Testis (tissue), 3 donors: ENCODE data around the gene MBD3L4. TPM values are rescaled to one million over a fixed set of nuclear protein-coding genes. Genes with fewer than 3 reads are reported as not detected.
A peak's percentile ranks its signal among the peaks of the same experiment; 100 is the strongest.

ENCODE experiments used
- DNase-seq: peaks from one replicate; pipeline ENCODE4 v3.0.0-alpha.2; 2019
- H3K27ac ChIP-seq, 2 donors: fragments of 200-600 bp; sonication (generic); one replicate each; pipeline ENCODE4 v1.5.1; 2019
- H3K27me3 ChIP-seq: fragments of 200-600 bp; sonication (generic); one replicate; pipeline ENCODE4 v1.5.1; 2019
- H3K36me3 ChIP-seq: fragments of 200-600 bp; sonication (generic); one replicate; pipeline ENCODE4 v1.5.1; 2017; ENCODE audit warnings: low read depth; ENCODE audit errors: missing control alignments
- H3K4me1 ChIP-seq: fragments of 200-600 bp; sonication (generic); one replicate; pipeline ENCODE4 v1.5.1; 2019
- H3K4me3 ChIP-seq, 2 donors: fragments of 200-600 bp; sonication (generic); one replicate each; pipeline ENCODE4 v1.5.1; 2017 to 2019
- H3K9me3 ChIP-seq: fragments of 200-600 bp; sonication (generic); one replicate; pipeline ENCODE4 v1.5.1; 2017
- POLR2A ChIP-seq: fragments of 450-650 bp; IDR thresholded peaks from one replicate; pipeline ENCODE4 v1.6.1; 2017; ENCODE audit warnings: antibody characterized with exemption, mild to moderate bottlenecking, moderate library complexity
- WGBS, 2 donors: methylation state at CpG; one replicate each; pipeline ENCODE4 v1.1.5; 2018; 5-methylcytosine and 5-hydroxymethylcytosine counted together
- intact Hi-C: fragments of 100-400 bp; cut with DNase I; formaldehyde crosslinking; loops from one replicate; pipeline ENCODE4 v1.15.1; 2023; ENCODE audit warnings: low total_unique reads
- polyA plus RNA-seq: library from polyadenylated mRNA; stranded (reverse); fragments of 350-450 nt; fragmentation: Illumina TruSeq; extraction: RNeasy Lipid Tissue Mini Kit (QIAGEN cat#74804); gene quantifications from one replicate; pipeline ENCODE4 v1.2.3, GENCODE V29; 2014; ENCODE audit warnings: low read depth, low replicate concordance; ENCODE audit not compliant: insufficient read depth
- total RNA-seq, 2 donors: library from RNA; depleted of rRNA; stranded (reverse); fragments of >200 nt; gene quantifications; one replicate each; pipeline ENCODE4 v1.2.3, GENCODE V29; 2016
- TF ChIP-seq, protein P1 (sequence below), 3 experiments: fragments of 450-650 bp in 2 of 3; fragments of 200-600 bp in 1 of 3; sonication (generic) in 1 of 3; IDR thresholded peaks; one replicate each; pipeline ENCODE4 v1.5.1; 2016 to 2019; ENCODE audit warnings: antibody characterized with exemption in 3 of 3, mild to moderate bottlenecking in 2 of 3, moderate library complexity in 1 of 3

The MBD3L4 gene
- total and polyA plus RNA-seq, 3 donors from 2014 or later = not detected

- intact Hi-C loops = no loop called here
- no peak overlapping the region for H3K4me3 ChIP-seq
- H3K27ac ChIP-seq = no peak overlapping the region
- no peaks in the 10 kb centered on the region for H3K9me3 ChIP-seq
- TF ChIP-seq, protein P1, sequence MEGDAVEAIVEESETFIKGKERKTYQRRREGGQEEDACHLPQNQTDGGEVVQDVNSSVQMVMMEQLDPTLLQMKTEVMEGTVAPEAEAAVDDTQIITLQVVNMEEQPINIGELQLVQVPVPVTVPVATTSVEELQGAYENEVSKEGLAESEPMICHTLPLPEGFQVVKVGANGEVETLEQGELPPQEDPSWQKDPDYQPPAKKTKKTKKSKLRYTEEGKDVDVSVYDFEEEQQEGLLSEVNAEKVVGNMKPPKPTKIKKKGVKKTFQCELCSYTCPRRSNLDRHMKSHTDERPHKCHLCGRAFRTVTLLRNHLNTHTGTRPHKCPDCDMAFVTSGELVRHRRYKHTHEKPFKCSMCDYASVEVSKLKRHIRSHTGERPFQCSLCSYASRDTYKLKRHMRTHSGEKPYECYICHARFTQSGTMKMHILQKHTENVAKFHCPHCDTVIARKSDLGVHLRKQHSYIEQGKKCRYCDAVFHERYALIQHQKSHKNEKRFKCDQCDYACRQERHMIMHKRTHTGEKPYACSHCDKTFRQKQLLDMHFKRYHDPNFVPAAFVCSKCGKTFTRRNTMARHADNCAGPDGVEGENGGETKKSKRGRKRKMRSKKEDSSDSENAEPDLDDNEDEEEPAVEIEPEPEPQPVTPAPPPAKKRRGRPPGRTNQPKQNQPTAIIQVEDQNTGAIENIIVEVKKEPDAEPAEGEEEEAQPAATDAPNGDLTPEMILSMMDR (IDR thresholded peaks at IDR 0.05) = no peak
- no peak for TF ChIP-seq POLR2A
- no peaks in the 10 kb centered on the region for H3K27me3 ChIP-seq
- H3K4me1 ChIP-seq = no peaks in the 10 kb centered on the region
- 83 to 84% methylated on average over 6 of the region's 6 CpGs for WGBS, 2 donors
- DNase-seq = no peak
- H3K36me3 ChIP-seq = no peaks in the 10 kb centered on the region
Measured at GRCh38 chr19:7018828-7019227, 21.2 kb downstream of the MBD3L4 start.

GRCh38 chr19:7013678-7014077, 26.3 kb downstream of the MBD3L4 start:
- Histone ChIP-seq H3K9me3 (no peaks in the 10 kb centered on the region), H3K4me3 (no peak overlapping the region), H3K36me3 (no peaks in the 10 kb centered on the region), H3K4me1 (no peaks in the 10 kb centered on the region), H3K27ac (no peak overlapping the region), H3K27me3 (no peaks in the 10 kb centered on the region)
- WGBS, 2 donors = 68 to 73% methylated on average over 4 of the region's 4 CpGs
- intact Hi-C loops = no loop called here
- DNase-seq = no peak
- TF ChIP-seq POLR2A = no peak
- TF ChIP-seq, protein P1 (IDR thresholded peaks at IDR 0.05) = no peak

DNA sequence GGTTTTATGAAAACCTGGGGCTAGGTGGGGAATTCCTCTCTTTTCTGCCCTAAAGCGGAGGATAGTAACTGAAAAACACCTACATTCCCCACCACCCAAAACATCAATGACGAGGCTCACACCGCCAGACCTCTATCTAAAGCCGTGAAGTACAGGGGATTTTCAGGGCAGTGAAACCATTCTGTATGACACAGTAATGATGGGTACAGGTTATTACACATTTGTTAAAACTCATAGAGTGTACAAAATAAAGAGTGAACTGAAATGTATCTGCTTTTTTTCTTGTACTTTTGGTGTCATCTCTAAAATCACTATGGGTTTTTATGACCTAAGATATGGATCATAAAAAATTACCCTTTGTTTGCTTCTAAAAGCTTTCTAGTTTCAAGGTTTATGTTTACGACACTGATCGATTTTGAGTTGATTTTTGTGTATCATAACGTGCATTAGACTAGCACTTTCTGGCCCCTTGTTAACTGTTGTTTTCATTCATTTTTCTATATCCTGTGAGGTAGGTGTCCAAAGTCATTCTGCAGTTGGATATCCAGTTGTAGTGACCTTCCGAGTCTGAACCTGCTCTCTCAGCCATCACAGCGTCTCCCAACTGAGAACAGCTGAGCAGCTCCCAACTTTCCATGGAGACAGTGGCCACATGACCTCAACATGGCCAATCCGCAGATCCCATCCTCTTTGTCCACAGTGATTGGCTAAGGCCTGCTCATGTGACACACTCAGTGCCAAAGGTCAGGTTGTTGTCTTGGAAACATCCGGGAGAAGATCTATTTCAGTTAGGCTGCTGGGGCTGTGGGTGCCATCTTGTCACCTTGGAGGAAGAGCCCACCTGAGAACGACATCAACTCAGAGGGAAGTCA, 29.0 kb downstream of the MBD3L4 start:
- Histone ChIP-seq H3K27me3 (no peaks in the 10 kb centered on the region), H3K9me3 (no peaks in the 10 kb centered on the region), H3K4me1 (no peaks in the 10 kb centered on the region), H3K27ac (no peak overlapping the region), H3K4me3 (peak overlapping the region in 1 of 2 donors; percentile 31), H3K36me3 (no peaks in the 10 kb centered on the region)
- TF ChIP-seq POLR2A = no peak
- TF ChIP-seq, protein P1 (IDR thresholded peaks at IDR 0.05) = no peak
- intact Hi-C loops = no loop called here
- WGBS, 2 donors = 62 to 71% methylated on average over 11 to 12 of the region's 12 CpGs
- DNase-seq = peak; percentile 81

DNA sequence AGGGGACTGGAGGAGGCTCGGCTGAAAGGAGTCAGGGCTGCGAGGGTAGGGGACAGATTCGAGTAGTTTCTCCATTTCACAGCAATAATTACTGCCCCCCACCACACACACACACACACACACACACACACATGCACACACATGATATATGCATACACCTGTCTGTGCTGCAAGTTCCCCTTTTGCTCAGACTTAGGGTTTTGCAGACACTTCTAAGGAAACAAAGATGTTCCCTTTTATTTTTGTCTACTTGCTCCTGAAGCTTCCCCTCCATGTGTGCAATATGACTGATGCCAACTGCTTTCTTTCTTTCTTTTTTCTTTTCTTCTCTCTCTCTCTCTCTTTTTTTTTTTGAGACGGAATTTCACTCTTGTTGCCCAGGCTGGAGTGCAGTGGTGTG, 32.1 kb downstream of the MBD3L4 start:
- Histone ChIP-seq H3K27me3 (no peaks in the 10 kb centered on the region), H3K36me3 (no peaks in the 10 kb centered on the region), H3K4me3 (no peak overlapping the region), H3K9me3 (no peaks in the 10 kb centered on the region), H3K4me1 (no peaks in the 10 kb centered on the region), H3K27ac (no peak overlapping the region)
- TF ChIP-seq, protein P1 (IDR thresholded peaks at IDR 0.05) = no peak
- no peak for TF ChIP-seq POLR2A
- DNase-seq = no peak
- intact Hi-C loops = no loop called here
- 42 to 61% methylated on average over 4 of the region's 4 CpGs for WGBS, 2 donors
